GM12892 (cell line): Measurements from ENCODE around the gene NRN1L.
A peak's percentile ranks its signal among the peaks of the same experiment; 100 is the strongest.

Source experiments
- DNase-seq: peaks from one replicate; pipeline ENCODE4 v3.0.0; 2011; ENCODE audit not compliant: insufficient read length
- FAIRE-seq: peaks from 2 replicates; lab custom pipeline; 2011; peaks lifted over from hg19 to GRCh38; lab: Jason Lieb, UNC
- POLR2A ChIP-seq: IDR thresholded peaks from 2 replicates; pipeline ENCODE4 v1.6.1; 2011; ENCODE audit warnings: low read depth, low read length, control low read depth
- POLR2AphosphoS5 ChIP-seq: IDR thresholded peaks from 2 replicates; pipeline ENCODE4 v1.6.1; 2011; ENCODE audit warnings: low read depth, low read length, control low read depth
- TAF1 ChIP-seq: IDR thresholded peaks from 2 replicates; pipeline ENCODE4 v1.6.1; 2011; ENCODE audit warnings: low read depth, mild to moderate bottlenecking, control low read depth, low read length, borderline replicate concordance

The NRN1L gene

GRCh38 chr16:67935402-67936123 lies 50.9 kb downstream of the NRN1L start:
- FAIRE-seq (peak; percentile 97), DNase-seq (peak; percentile 100)
- TF ChIP-seq POLR2A (peak; percentile 74; the same call in 1 of the 2 replicates), TAF1 (peak; percentile 81; the same call in 1 of the 2 replicates), POLR2AphosphoS5 (peak; percentile 89)
